DMS 273 (cell line): ENCODE measurements around the gene TSC2.
A peak's percentile ranks its signal among the peaks of the same experiment; 100 is the strongest.
"Not testable (repeated sequence)": the region's sequence is repeated elsewhere in the genome, so short reads cannot be mapped to it uniquely, and the experiment has no call there.

Experiments used
- DNase-seq: peaks from one replicate; lab custom pipeline; 2025; ENCODE audit not compliant: unreplicated experiment; lab: John Stamatoyannopoulos, UW

TSC2 gene

DNA sequence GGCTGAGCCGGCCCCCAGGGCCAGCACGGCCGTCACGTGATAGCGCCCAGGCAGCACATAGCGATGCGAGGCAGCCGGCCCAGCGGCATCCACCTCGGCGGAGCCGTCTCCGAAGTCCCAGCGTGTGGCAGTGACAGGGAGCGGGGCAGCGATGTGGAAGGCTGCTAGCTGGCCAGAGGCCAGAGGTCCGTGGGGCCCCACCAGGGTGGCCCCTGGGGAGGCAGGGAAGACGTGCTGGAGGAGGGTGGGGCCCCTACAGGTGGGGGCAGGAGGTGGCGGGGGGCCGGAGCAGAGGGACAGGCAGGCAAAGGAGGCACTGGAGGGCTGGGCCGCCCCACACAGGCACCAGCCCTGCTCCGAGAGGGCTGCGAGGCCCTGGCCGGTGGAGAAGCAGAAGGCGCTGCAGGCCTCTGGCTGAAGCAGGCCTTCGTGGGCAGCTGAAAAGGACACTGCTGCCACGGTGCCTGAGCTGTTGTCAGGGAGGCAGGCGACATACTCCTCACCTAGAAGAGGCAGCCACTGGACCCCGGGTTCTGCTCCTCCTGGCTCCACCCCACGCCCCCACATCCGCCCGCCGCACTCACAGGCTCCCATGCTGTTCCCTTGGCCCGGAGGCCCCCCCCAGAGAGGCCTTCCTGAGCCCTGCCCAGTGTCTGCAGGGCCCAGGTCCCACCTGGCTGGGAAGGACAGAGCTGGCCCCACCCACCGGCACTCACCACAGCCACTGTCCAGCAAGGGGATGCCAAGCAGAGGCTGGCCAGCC lies 70.4 kb downstream of the TSC2 start:
- not testable (repeated sequence) for DNase-seq

DNA sequence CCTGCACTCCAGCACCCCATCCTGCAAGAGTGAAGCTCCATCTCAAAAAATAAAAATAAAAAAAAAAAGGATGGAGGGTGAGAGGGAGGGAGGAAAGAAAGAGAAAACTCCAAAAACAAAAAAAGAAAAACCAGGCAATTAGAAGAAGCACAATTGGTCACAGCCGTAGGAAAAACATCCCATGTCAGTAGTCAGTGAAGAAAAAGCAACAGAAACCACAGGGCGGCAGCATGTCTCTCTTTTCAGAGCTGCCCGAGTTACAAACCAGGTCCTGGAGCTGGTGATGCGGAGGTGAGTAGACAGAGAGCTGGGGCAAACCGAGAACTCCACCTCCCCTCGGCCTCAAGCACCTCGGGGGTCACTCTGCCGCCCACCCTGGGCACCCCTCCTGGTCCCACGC lies 73.5 kb downstream of the TSC2 start:
- DNase-seq = peak; percentile 73

DNA sequence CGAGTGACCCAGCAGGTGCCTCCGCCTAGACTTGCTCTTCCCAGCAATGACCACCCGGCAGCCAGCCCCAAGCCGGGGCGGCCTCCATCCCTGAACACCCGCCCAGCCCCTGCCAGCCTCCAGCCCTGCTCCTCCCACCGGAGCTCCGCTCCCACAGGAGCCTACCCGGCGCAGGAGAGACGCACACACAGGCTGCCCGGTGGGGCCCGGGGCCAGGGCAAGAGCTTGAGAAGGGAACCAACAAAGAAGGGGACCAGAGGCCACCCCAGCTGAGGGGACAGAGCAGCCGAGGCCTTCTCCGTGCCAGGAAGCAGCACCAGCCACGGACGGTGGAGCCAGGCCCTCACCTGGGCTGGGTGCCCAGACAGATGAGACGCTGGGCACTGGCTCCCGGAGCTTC lies 74.1 kb downstream of the TSC2 start:
- DNase-seq = peak; percentile 35

DNA sequence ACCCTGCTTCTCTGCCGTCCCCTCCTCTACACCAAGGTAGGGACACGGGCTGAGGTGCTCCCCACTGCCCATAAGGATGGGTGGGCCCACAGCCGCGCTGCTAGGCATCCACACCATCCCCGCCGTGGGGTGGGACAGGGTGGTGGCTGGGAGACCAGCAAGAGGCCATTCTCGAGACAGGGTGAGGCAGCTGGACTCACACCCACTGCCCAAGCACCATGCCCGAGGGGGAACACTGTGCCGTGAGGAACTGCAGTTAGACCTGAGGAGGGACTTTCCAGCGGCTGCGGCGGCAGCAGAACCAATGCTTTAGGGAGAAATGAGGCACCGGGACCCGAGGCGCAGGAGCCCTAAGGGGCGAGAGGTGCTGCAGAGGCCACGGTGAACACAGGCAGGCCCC lies 74.6 kb downstream of the TSC2 start:
- no peak for DNase-seq

DNA sequence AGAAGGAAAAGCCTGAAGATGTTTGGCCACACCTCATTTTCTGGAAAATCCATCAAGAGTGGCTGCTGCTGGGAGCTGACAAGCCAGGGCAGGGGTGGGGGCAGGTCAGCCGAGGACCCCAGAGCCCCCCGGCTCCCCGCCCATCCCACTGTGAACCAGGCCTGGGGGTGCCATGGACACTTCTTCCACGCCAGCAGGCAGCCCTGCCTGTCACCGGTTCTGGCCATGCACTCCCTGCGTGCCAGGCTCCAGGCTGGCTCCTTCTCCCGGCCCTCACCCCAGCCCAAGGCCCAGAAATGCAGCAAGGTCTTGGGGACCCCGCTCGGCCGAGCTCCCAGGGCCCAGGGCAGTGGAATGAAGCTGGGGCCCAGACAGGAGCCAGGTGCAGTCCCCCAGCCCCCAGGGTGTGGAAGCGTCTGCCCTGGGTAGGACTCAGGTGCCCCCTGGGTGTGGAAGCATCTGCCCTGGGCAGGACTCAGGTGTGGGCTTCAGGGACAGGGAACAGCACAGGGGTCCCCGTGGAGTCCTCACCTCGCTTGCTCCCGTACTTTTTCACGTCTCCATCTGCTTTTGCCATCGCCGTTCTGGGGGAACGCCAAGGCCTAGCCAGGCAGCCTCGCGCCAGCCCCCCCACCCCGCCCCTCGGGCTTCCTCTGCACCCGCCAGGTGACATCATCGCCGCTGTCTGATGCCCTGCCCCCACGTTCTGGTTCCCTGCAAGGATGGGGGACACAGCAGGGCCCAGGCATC lies 75.3 kb downstream of the TSC2 start:
- not testable (repeated sequence) for DNase-seq

DNA sequence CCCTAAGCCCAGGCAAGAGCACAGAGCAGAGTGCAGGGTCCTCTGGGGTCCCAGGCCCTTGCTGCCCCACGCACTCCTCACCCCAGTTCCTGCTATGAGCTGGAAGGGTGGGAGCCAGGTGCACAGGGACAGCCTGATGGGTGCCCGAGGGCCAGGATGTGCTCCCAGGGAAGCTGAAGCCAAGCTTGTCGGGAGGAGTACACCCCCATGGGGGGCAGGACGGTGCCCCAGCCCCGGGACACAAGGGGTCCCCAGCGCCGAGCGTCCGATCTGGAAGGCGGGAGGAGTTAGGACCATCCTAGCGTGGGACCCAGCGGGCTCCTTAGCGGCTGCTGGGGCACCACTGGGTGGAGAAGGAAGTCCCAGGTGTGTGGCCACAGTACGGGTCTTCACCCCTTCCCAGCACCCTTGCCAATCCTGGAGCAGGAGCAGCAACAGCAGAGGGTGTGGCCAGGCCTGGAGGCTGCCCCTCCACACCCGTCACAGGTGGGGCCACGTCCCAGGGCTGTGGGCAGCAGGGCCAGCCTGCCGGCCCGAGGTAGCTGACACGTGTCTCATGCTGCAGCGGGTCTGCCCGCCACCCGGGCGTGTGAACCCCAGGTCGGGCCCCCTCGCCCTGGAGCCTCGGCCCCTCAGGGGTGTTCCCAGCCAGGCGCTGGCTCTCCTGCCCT lies 76.1 kb downstream of the TSC2 start:
- DNase-seq = not testable (repeated sequence)

DNA sequence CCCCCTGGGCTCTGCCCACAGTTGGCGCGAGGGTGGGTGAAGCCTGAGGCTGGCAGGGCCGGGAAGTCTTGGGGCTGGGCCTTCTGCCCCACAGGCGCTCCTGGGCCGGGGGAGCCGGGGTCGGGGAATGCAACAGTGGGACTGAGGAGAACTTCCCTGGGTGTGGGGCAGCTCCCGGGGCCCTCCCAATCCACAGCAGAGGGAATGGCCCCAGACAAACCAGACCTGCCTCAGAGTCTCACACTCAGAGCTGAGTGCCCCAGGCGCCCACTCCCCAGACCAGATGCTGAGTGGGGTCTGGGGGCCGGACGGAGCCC lies 76.5 kb downstream of the TSC2 start:
- peak; percentile 60 for DNase-seq

DNA sequence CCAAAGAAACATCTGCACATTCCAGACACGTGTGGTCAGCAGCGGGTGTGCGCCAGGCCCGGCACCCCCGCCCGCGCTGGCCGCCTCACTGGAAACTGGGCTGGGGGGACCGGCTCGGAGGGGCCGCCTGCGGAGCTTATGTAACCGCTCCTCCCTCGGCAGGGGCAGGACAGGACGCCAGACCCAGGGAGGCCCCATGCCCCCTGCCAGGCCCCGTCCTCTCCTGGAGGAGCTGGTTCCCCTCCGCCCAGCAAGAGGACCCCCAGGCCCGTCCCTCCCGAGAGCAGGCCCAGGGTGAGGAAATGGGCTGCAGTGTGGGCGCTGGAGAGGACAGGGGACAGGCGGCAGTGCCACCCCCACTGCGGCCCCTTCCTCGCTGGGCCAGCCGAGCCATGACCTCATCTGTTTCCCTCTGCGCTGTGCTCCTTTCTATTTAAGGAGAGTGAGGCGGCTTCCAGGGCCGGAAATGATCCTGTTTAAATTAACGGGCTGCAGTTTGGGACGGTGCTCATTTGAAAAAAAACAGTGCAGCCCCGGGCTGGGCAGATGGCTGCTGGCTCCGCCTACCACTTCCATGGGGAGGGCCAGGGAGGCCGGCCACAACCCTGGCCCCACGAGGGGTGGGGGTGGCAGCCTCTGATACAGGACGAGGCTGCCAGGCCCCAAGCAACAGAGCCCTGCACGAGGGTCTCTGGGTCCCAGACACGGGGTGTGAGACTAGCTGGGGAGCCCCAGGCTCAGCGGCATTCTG lies 77.1 kb downstream of the TSC2 start:
- peak; percentile 95 for DNase-seq

DNA sequence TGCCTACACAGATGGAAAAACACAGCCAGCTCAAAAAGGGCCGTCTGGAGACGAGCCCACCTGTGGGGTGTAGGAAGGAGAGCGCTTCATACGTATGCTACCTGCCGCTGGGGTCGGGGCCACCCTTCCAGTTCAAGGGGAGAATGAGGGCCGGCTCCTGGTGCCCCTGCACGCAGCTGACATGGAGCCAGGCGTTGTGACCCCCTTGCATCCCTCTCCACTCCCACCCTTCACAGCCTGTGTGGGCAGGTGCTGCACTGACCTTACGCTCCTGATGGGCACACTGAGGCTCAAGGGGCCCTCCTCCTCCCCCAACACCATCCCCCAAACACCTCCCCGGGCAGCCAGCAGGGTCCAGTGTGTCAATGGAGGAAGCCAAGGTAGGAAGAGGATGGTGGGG lies 77.8 kb downstream of the TSC2 start:
- peak; percentile 60 for DNase-seq

DNA sequence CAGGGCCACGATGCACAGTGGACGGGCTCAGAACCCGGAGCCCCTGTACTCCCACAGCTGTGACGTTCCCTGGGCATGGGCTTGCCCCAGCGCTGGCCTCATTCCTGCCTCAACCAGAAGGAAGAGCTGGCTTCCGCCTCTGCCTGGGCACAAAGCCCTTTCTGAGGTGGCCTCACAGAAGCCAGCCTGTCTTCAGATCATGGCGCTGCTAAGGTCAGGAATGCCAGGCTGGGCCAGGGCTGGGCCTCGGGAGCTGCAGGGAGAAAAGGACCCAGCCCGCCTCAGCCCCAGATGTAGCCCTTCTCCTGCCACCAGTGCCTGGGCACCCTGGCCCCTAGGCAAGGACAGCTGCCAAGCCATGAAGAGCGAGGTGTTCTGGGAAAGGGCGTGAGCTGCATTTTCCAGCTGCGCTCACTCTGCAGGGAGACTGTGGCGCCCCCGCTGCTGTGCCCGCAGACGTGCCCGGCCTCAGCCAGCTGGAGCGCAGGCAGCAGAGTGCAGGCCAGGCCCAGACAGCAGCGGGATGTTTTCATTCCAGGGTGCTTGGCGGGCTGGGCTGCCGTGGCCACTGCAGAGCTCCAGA lies 78.5 kb downstream of the TSC2 start:
- DNase-seq = peak; percentile 81

DNA sequence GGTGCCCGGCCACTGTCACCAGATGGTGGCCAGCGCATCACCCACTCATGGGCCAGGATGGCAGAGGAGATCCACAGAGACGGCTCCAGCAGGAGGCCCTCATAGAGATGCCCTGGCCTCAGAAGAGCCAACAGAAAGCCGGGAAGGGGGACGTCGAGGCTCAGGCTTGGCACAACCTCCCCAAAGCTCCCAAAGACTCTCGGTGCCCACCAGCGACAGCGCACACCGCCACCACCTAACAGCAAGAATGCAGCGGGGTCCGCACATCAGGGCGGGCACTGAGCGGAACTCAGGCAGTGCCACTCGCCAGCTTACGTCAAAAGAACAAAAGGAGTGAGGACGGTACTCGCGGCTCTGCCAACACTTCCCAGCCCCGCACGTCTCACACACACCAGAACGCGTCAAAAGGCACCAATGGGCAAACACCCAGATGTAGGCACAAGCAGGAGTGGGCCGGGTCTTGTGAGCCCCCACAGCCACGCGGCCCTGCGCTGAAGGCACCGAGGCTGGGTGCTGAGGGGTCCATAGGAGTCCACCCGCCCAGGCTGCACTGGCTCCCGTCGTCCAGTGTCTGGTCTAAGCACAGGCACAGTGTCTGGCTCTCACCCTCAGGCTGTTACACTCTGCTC lies 79.3 kb downstream of the TSC2 start:
- DNase-seq = not testable (repeated sequence)

DNA sequence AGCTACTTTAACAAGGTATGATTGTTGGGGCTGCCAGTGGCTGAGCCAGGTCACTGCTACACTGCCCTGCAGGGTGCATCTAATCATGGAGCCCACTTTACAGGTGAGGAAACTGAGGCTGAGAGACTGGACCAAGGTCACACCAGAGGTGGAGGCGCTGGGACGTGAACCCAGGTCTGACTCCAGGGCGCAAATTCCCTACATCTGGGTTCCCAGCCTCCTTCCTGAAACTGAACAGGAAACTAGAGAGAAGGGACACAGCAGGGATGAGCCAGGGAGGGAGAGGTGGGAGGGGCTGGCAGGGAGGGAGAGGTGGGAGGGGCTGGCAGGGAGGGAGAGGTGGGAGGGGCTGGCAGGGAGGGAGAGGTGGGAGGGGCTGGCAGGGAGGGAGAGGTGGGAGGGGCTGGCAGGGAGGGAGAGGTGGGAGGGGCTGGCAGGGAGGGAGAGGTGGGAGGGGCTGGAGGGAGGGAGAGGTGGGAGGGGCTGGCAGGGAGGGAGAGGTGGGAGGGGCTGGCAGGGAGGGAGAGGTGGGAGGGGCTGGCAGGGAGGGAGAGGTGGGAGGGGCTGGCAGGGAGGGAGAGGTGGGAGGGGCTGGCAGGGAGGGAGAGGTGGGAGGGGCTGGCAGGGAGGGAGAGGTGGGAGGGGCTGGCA lies 80.0 kb downstream of the TSC2 start:
- peak; percentile 64 for DNase-seq

DNA sequence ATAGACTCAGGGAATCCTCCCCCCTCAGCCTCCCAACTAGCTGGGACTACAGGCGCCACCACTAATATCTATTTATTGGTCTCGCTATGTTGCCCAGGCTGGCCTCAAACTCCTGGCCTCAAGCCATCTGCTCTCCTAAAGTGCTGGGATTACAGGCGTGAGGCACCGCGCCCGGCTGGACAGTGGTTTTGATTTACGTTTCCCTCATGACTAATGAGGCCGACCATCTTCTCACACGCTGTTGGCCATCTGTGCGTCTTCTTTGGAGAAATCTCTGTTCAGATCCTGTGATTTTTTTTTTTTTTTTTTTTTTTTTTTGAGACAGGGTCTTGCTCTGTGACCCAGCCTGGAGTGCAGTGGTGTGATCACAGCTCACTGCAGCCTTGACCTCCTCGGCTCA lies 81.5 kb downstream of the TSC2 start:
- DNase-seq = peak; percentile 75

DNA sequence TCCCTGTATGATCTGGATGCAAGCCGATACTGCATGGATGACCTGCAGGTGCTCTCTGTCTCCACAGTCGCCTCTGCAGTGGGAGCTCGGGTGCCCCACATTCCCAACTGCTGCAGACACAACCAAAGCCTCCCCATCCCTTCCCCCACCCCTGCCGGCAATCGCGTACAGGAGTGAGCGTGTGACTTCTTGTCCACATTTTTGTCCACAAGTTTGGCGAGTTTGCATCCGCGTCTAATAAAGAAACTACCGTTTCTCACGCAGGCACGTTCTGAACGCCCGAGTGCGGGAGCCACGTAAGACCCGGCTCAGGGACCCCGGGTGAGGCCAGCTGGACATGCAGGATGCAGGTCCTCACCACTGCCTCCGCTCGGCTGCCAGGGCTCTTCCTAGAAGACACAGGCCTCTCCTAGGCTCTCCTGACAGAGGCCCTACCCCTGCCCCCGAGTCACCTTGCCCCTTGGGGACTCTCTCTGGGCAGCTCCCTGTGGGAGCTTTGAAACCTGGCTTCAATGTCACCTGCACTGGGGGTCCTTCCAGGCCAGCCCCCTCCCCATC lies 82.2 kb downstream of the TSC2 start:
- DNase-seq = not testable (repeated sequence)

DNA sequence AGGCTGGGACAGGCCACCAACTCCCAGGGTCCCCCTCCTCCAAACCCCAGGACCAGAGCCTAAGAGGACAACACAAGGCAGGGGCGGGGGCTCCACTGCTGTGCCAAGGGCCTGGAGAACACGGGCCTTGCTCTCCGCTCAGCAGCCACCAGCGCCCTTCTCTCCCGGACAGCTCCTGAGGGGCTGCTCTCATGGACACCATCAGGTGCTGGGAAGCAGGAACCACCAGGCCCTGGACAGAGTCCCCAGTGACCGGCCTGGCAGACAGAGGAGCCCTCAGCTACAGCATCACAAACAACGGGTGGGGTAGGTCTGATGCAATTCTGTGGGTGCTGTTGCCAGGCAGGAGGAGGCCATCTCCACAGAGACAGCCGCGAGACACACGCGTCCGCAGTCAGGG lies 86.0 kb downstream of the TSC2 start:
- DNase-seq = not testable (repeated sequence)

DNA sequence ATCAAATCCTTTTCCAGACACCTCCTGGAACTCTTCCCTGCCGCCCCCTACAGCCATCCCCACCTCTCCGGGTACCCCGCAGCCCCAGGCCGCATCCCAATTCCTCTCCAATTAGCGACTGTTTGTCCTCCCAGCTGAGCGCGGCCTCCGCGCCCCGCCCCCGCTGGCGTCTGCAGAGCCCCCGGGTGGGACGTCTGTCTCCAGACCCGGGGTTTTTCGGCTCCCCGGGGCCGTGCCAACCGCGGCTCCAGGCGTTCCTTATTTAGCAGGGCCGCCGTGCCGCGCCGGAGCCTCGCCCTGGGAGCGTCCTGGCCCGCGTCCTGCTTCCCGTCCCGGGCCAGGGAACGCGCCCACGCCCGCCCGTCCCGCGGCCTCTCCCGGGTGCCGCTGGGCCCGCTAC lies 87.3 kb downstream of the TSC2 start:
- DNase-seq = not testable (repeated sequence)

DNA sequence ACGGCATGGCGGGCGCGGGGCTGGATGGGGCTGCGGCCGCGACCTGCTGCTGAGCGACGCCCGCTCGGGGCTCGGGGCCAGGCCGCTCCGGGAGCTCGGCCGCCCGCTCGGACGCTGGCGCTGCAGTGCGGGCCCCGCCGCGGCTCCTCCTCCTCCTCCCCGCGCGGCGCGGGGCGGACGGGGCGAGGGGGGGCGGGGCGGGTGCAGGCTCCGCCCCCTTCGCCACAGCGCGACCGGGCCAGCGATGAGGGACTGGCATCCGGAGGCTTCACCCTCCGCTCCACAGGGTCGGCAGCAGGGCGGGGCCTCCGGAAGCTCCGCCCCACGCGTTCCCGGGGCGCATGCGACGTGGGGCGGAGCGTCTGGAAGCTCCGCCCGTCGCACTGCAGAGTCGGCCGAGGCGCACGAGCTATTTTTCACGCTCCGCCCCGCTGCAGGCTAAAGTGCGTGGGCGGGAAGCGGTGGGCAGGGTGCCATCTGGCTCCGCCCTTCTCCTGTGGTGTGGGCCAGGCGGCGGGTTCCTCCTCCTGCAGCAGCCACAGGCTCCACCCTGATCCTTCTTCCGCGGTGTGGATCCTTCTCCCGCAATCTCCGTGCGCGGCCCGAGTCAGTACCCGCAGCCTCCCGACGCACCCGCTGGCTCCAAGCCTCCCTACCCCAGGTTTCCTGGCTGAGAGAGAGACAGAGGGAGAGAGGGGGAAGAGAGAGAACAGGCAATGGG lies 88.1 kb downstream of the TSC2 start, which contains the start of gene PKD1:
PKD1 (minus strand) TSS at position 129 of the 721 bp plus-strand sequence. CDS start 209 bp downstream, outside the sequence.
- DNase-seq = peak; percentile 91
